HG02623 (cell line): ENCODE data around the gene LMF1.

Experiments used
- ATAC-seq: cut with Tn5 transposase; IDR thresholded peaks from one replicate; pipeline ENCODE4 v1.9.1; 2021; ENCODE audit warnings: moderate library complexity; ENCODE audit not compliant: unreplicated experiment

Gene LMF1

DNA sequence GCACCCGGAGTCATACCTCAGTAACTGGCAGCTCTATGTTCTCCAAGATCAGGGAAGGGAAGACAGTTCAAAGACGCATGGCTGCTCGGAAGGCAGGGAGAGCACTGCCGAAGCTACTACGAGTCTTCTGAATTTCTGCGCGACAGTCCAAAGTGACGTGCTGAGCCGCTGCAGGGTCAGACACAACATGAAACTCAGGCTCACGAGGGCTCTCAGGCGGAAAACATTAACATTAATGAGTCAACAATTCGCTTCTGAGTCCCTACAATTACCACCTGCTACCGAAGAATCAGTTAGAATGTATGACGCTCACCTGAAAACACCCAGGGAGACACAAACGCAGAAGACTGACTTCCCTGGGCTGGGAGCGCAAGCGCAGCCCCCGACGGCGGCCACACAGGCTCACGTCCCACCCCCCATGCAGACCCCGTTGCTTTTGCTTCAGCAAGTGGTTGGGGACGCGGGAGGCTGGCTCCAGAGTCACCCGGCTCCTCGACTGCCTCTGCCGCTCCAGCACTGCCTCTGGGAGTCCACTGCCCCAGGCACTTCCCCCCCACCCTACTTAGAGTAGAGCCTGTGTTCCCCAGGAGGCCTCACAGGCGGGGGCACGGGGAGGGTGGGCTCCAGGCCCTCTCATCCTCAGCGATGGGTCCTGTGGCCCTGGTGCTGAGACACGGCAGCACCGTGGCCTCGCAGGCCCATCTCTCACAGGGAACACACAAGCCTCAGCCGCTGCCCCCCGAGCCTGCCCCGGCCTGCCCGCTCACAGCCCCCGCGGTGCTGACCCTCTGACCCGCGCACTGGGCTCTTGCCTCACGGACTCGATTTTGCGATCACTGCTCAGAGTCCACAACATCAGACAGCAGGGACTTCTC lies 38.9 kb downstream of the LMF1 start:
- no peak for ATAC-seq

DNA sequence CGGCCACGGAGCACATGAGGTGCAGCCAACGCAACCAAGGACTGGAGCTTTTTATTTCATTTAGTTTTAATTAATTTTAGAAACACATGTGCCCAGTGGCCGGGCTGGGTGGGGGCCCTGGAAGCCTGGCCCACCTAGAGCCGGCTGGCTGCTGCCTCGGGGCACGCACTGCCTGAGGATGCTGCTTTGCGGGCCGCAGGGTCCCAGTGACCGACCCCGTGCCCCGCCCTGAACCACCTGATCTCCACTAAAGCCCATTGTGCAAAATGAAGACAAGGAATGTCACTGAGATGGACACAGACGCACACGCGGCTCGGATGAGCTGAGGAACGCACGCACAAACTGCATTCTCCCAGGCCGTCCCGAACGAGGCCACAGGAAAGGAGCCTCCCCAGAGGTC lies 39.6 kb downstream of the LMF1 start:
- ATAC-seq = no peak

DNA sequence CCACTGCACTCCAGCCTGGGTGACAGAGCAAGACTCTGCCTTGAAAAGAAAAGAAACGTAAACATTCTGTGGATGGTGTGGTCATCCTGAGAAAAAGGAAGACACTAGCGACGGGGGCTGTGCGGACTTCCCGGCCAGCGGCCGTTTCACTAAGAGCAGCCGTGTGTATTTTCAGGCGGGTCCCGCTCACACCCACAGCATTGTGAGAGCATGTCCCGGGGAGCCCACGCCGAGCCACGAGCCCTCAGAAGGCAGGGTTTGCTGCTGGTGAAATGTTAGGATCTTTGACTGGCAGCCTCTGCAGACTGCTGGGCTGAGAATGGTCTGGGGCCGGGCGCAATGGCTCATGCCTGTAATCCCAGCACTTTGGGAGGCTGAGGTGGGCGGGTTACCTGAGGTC lies 40.3 kb downstream of the LMF1 start:
- no peak for ATAC-seq

DNA sequence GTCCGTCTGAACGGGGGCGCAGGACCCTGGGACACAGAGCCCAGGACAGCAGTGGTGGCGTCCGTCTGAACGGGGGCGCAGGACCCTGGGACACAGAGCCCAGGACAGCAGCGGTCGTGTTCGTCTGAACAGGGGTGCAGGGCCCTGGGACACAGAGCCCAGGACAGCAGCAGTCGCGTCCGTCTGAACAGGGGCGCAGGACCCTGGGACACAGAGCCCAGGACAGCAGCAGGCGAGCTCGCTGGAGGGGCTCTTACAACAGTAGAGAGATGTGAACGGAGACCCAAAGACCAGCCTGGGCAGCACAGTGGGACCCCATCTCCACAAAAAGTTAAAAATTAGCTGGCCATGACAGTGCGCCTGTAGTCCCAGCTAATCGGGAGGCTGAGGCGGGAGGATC lies 40.7 kb downstream of the LMF1 start:
- no peak for ATAC-seq

DNA sequence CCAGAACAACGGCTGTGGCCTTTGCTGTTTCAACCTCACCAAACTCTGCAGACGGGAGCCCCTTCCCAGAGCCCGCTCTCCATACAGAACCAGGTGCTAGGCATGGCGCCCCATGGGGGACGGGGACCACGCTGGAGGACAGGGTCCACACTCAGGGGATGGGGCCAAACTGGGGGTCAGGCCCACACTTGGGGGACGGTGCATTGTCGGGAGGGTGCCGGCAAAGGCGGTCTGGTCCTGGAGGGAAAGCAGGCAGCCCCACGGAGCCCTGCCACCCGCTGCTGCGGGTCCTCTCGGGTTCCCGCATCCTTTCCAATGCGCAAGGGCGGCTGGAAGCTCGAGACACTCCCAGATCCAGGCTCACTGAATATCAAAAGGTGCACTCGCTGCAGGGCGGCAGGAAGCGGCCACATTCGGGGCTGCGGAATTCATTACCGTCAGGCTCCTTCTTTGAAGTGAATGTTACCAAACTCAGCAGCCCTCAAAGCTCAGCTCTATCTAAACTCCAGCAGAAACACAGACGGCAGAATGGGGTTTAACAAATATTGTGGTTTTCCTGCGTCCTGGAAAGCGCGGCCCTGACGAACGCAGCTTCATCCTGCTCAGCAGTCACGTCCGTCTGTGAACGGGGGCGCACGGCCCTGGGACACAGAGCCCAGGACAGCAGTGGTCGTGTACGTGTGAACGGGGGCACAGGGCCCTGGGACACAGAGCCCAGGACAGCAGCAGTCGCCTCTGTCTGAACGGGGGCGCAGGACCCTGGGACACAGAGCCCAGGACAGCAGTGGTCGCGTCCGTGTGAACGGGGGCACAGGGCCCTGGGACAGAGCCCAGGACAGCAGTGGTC lies 41.3 kb downstream of the LMF1 start:
- no peak for ATAC-seq

DNA sequence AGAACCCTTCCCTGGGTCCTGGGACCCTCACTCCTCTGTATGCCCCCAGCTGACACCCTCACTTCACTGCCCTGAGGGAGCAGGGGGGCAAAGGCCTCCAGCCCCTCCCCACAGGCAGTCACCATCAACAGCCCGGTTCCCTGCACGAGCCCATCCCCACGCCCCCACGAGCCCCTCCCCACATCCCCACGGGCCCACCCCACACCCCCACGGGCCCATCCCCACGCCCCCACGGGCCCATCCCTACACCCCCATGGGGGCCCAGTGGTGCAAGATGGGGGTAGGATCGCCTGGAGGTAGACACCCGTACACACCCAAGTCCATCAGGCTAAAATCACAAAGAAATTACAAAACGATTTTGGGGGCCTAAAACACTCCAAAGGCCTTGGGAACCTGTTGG lies 42.3 kb downstream of the LMF1 start:
- ATAC-seq = no peak

DNA sequence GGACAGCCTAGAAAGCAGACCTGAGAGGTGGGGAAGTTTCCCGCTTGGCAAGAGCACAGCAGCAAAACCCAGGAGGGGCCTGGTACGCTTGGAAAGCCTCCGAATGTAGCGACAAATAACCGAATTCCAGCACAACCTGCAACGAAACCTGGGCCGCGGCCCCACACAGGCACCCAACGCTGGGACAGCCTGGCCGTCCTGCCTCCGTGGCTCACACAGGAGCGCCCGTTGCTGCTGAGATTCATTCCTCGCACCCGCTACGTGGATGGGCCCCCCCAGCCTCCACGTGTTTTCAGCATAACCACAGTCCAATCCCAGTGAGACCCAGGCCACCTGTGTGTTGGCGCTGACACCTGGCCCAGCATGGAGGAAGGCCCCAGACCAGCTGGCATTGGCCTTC lies 42.9 kb downstream of the LMF1 start:
- ATAC-seq = no peak

DNA sequence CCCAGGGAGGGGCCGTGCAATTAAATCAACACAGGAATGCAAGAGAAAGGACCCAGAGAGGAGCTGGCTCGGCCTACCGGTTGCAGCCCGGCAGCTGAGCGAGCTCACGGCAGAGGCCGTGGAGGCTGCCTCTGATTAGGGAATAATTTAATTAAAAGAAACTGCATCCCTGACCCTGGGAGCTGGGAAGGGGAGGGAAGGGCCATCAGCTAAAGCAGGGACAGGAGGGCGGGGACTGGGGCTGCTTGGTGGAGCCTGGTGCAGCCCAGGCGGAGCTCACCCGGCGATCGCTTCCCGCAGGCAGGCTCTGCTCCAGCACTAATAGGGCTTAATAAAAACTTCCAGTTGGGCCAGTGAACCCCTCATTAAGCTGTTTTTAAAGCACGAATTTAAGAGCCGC lies 43.4 kb downstream of the LMF1 start:
- no peak for ATAC-seq

DNA sequence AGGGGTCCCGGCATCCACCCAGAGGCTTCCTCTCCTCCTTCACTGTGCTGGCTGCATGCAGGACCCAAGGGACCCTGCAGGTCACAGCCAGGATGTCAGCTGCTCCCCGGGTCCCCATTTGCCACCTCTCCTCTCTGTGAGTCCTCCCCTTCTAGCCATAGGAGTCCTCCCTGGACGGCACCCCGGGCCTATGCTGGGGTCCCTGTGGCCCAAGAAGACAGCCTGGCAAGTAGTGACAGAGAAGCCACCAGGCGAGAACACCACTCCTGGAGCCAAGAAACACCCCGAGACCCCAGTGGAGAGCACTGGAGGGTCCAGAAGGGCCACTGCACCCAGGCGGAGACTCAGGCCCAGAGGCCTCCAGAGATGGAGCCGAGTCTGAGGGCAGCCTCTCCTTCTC lies 44.1 kb downstream of the LMF1 start:
- no peak for ATAC-seq

DNA sequence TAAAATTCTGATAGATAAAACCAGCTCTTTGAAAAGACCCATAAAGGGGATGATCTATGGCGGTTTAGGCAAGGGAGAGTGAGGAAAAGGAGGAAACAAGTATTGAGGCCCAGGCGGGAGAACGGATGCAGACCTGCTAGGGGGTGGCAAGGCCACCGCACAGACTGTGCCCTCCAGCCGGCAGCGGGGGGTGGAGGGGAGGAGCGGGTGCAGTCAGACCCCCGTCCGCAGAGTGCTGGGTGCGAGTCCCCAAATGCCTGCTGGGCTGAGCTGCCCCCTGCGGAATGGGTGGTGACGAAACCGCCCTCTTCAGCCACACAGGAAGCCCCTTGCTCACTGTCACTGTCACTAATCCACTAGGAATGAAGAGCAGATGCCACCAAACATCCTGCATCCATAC lies 46.0 kb downstream of the LMF1 start:
- no peak for ATAC-seq

DNA sequence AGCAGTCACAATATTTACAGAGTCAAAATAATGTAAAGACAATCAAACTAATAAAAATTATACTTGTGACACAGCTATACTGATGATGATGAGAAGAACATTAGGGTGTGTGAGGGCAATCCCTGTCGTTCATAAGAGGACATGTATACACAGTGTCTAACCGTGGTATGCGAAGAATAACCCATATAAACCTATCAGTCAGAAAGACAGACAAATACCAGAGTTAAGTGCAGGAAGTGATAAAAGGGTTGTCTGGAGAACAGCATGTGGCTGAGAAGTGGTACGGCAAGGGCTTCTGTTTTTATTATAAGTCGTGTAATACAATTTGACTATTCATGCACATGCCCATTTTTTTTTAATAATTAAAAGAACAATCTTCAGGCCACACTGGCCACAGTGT lies 46.7 kb downstream of the LMF1 start:
- no peak for ATAC-seq

DNA sequence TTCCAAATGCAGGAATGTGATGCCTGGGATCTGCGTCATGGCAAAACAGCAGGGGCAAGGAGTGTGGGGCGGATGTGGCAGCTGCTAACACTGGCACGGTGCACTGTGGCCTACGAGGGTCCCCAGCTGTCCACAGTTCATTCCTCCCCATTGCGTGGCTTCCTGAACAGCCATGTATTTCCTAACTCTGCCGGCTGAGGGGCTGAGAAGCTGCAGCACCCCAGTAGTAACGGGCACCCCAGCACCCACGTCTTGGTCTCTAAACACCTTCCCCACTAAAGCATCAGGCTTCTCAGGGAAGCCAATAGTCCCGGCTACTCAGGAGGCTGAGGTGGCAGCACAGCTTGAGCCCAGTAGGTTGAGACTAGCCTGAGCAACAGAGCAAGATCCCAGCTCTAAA lies 47.6 kb downstream of the LMF1 start:
- no peak for ATAC-seq

DNA sequence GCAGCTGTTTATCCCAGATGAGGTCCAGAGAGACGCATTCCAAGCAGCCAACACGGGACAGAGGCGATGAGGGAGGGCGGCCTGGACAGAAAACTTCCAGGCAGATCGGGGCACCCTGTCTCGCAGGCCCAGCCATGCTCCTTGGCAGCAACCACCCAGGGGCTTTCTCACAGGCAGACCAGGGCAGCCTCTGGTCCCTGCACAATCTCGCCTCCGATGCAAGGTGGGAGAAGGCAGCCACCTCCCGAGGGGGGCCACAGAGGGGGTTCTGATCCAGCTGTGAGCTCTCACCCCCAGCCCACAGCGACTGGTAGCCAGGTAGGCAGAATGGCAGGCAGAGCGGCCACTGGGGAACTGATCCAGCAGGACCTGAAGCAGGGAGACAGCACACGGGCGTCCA lies 48.7 kb downstream of the LMF1 start:
- ATAC-seq = no peak

DNA sequence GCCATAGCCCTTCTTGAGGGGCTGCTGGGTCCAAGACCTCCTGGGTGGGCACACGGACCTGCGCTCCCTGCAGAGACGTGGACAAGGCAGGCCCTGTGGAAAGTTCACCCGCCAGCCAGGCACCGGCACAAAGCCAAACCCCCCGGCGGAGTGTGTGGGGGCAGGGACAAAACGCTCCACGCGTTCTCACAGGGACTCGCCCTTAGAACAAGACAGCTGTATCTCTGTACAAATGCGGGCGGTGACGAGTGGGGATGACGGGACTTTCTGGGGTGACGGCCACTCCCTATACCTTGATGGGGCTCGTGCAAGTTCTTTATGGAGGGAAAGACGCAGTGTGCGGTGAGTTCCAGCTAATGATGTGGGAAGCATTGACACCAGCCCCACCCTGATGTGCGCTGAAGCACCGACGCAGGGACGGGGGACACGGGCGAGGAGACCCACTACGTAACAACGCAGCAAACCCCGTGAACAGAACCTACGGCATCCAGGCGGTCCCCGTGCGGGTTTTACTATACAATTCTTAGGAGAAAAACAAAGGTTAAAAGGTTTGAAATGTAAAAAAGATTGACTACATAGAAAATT lies 49.4 kb downstream of the LMF1 start:
- no peak for ATAC-seq

DNA sequence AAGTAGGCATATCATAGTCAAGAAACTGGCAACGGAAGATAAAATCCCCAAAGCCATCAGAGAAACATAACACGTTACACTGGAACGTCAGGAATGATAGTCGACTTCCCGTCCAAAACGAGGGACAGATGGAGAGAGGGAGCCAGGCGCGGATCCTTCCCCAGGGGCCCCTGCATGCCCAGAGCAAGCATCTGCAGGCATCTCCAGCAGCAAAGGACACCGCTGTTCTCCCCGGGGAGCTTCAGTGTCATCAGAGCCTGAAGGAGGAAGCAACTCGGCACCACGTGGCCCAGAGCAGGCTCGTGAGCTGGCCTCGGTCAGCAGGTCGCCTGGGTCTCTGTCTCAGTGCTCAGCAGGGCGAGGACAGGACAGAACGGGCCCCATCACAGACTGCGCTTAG lies 50.1 kb downstream of the LMF1 start:
- ATAC-seq = no peak

DNA sequence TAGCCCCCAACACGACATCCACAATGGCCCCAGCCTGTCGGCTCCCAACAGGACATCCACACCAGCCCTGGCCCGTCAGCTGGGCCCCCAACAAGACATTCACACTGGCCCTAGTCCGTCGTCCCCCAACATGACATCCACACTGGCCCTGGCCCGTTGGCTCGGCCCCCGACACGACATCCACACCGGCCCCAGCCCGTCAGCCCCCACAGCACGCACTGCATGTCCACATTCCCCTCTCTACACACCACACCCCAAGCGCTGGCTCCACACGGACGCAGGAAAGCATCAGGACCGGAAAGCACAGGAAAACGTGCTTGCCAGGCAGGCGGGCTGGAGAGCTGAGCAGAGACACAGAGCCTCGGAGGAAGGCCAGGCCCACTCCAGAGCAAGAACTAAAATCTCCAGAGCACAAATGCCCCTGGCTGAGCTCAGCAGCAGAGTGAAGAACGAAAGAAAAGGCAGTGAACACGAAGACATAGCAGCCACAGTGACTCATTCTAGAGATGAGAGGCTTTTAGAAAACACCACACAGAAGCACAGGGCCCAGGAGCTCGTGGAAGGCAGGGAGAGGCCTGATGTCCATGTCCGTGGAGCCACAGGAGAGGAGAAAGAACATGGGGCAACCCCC lies 50.6 kb downstream of the LMF1 start:
- ATAC-seq = no peak

DNA sequence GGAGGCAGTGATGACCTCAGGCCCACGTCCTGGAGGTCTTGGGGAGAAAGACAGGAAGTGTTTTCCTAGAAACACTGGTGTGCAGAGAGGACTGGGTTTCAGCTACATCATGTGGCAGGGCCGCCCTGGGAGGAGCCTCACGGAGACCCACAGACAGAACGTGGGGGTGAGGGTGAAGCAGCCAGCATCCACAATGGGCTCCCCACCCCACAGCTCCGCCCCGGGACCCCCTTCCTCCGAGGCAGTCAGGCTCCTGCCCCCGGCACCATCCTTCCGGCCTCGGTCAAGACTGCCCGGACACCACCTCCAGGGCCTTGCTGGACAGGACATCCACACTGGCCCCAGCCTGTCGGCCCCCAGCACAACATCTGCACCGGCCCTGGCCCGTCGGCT lies 51.1 kb downstream of the LMF1 start:
- no peak for ATAC-seq

DNA sequence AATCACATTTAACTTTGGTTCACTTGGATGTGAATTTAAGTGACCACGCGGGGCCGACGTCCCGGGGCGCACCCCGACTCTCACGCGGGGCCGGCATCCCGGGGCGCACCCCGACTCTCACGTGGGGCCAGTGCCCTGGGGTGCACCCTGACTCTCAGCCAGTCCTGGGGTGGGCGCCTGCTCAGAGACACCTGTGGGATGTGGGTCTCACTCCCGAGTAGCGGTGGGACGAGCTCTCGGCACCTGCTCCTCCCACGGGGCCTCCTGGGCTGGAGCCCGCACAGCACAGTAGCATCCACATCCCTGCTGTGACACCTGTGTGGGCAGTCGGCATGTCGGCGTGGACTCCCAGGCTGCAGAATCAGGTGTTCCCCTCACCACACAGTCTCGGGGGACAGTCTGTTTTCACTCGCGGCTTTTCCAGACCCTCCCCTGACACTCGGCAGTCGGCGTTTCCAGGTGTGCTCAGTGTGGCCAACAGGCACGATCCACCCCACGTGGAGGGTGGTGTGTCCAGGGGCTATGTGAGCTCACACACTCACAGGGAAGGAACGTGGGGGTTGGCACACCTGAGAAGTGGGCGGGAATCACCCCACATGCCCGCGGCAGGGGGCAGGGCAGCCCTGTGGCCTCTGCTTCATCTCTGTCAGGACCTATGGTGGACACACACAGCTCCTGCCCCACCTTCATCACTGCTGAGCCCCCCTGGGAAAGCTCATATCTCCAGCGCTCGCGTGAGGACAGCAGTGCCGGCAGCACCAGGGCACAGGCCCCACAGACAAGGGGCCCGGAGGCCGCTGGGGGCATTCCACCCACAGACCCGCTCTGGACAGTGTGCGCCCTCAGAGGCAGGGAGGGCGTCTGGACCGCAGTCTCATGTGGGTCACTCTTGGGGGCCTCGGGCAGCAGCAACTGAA lies 51.8 kb downstream of the LMF1 start:
- ATAC-seq = no peak

DNA sequence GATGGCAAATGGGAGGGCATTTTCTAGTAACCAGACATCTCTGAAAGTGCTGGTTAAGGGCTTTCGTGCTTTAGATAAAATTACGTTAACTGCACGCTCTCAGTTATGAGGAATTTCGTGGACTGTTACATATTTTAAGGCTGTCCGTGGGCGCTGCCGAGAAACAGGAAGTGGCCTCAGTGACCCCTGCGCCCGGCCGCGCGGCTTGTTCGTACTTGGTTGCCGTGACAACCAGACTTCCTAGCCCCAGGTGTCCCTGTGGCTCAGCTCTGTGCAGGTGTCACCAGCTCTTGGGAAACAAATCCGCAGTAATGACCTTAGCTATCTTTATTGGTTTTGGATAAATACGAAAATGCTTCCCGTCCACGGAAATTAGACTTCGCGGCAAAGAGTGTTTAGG lies 52.7 kb downstream of the LMF1 start:
- no peak for ATAC-seq

DNA sequence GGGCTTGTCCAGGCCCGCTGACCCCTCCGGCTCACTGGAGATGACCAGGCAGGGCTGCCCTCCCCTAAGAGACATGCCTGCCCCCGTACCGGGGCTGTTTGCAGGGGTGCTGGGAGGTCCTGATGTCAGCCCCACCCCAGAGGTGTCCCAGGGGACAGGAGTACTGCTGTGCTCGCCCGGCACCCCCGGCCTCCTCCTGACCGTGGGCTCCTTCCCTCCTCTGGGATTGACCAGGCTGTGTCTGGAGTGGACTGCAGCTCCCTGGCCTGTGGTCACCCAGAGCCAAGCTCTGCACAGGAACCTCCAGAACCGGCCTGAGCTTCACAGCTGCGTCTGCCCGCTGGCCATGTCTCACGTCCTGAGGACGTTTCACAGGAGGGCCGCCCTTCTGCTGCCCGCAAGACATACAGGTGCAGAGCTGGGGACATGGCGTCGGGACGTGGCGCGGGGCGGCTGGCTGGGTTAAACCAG lies 53.2 kb downstream of the LMF1 start:
- ATAC-seq = no peak
